ENCODE data around the gene PREX1. TPM values are rescaled to one million over a fixed set of nuclear protein-coding genes. Genes with fewer than 3 reads are reported as not detected.

PREX1 gene
- total and polyA plus RNA-seq, 4 donors = 29.5 to 121 (median 69.3) TPM

DNA sequence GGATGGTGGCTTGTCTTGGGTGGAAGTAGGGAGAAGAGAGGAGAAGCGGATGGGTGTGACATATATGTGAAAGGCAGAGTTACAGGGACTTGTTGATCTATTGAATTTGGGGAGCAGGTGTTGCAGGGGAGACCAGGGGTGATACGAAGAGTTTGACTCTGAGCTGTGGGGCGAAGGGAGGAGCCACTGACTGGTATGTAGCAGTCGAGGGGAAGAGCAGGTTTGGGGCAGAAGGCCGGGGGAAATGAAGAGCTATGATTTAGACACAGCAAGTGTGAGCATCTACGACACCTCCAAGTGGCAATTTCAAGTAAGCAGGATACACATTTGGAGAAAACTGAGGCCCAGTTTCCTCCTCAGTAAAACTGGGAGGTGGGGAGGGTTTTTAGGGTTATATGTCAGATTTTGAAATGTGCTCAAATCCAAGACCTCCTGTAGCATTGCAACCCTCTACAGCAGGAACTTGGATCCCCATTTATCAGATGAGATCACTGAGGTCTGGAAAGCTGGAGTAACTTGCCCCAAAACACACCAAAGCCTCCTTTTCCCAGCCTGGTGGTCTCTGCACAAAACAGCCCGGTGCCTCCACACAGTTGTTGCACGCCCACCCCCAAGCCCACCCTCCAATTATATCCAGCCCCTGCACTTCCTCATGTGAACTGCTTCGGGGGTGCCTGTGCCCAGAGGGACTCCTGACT lies 137.8 kb downstream of the PREX1 start:
- no peak overlapping the region for H3K27ac ChIP-seq (ENCODE audit: low read depth in 1 of 2, low read length in 1 of 2)
- no peak for ATAC-seq (ENCODE audit: insufficient read depth, low FRiP score)
- no peaks in the 10 kb centered on the region for H3K9me3 ChIP-seq (ENCODE audit: control insufficient read depth in 4 of 4, insufficient read depth in 3 of 4, low read length in 3 of 4)
- peaks cover 0 to 28% (median 19%) of the 10 kb centered on the region in 5 donors for H3K4me1 ChIP-seq (ENCODE audit: control insufficient read depth in 5 of 5, insufficient read depth in 5 of 5, low read length in 5 of 5)
- no peak for DNase-seq
- H3K27me3 ChIP-seq (ENCODE audit: control insufficient read depth in 3 of 3, insufficient read depth in 3 of 3, low read length in 2 of 3) = no peaks in the 10 kb centered on the region
- WGBS, 2 donors = 93% methylated on average over 9 of the region's 9 CpGs
- H3K4me3 ChIP-seq = no peak overlapping the region
- TF ChIP-seq, protein P1, sequence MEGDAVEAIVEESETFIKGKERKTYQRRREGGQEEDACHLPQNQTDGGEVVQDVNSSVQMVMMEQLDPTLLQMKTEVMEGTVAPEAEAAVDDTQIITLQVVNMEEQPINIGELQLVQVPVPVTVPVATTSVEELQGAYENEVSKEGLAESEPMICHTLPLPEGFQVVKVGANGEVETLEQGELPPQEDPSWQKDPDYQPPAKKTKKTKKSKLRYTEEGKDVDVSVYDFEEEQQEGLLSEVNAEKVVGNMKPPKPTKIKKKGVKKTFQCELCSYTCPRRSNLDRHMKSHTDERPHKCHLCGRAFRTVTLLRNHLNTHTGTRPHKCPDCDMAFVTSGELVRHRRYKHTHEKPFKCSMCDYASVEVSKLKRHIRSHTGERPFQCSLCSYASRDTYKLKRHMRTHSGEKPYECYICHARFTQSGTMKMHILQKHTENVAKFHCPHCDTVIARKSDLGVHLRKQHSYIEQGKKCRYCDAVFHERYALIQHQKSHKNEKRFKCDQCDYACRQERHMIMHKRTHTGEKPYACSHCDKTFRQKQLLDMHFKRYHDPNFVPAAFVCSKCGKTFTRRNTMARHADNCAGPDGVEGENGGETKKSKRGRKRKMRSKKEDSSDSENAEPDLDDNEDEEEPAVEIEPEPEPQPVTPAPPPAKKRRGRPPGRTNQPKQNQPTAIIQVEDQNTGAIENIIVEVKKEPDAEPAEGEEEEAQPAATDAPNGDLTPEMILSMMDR (IDR thresholded peaks at IDR 0.05; ENCODE audit: control extremely low read depth, extremely low read depth) = no peak
- no peak overlapping the region for H3K9ac ChIP-seq (ENCODE audit: insufficient read depth in 1 of 2, low read length in 2 of 2)
- peaks cover 0 to 18% (median 0%) of the 10 kb centered on the region in 4 donors for H3K36me3 ChIP-seq (ENCODE audit: control insufficient read depth in 4 of 4, insufficient read depth in 4 of 4, low read length in 4 of 4)

DNA sequence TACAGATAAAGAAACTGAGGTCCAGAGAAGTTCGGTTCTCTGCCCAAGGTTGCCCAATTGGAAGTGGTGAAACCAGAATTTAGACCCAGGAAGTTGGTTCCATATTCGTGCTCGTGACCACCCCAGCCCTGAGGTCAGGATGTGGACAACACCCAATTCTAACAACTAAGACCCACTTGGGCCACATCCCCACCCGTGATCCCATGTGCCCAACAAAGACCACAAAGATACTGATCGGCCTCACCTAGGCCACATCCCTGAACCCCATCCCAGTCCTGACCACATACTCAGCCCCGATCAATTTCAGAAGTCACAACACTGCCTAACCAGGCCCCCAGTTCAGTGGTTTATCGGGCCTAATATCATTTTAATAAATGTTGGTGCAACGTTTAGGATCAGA lies 138.4 kb downstream of the PREX1 start:
- DNase-seq (no peak), ATAC-seq (ENCODE audit: insufficient read depth, low FRiP score) (no peak)
- TF ChIP-seq, protein P1 (IDR thresholded peaks at IDR 0.05; ENCODE audit: control extremely low read depth, extremely low read depth) = no peak
- Histone ChIP-seq H3K9me3 (ENCODE audit: control insufficient read depth in 4 of 4, insufficient read depth in 3 of 4, low read length in 3 of 4) (peaks cover 0 to 2% (median 0%) of the 10 kb centered on the region in 4 donors), H3K27ac (ENCODE audit: low read depth in 1 of 2, low read length in 1 of 2) (no peak overlapping the region), H3K27me3 (ENCODE audit: control insufficient read depth in 3 of 3, insufficient read depth in 3 of 3, low read length in 2 of 3) (no peaks in the 10 kb centered on the region), H3K4me1 (ENCODE audit: control insufficient read depth in 5 of 5, insufficient read depth in 5 of 5, low read length in 5 of 5) (peaks cover 0 to 34% (median 25%) of the 10 kb centered on the region in 5 donors), H3K9ac (ENCODE audit: insufficient read depth in 1 of 2, low read length in 2 of 2) (no peak overlapping the region), H3K36me3 (ENCODE audit: control insufficient read depth in 4 of 4, insufficient read depth in 4 of 4, low read length in 4 of 4) (peaks cover 0 to 18% (median 0%) of the 10 kb centered on the region in 4 donors), H3K4me3 (no peak overlapping the region)
- 71 to 72% methylated on average over 8 of the region's 8 CpGs for WGBS, 2 donors

DNA sequence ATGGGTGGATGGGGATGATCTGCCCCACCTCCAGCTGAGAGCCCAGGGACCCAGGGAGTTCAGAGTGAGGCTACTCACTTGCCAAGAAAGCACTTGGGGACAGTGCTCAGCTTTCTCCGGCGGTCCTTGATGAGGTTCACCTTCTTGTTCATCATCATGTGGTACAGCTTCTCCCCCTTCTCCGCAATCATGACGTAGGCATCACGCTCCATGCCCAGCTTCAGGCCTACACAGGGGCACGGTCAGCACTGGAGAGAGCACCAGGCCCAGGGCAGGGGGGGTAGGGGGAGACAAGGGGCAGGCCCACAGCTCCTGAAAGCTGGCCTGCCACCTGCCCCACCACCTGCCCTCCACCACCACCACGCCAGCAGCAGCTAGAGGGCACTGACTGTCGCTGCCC lies 139.2 kb downstream of the PREX1 start:
- H3K4me3 ChIP-seq = no peak overlapping the region
- H3K27ac ChIP-seq (ENCODE audit: low read depth in 1 of 2, low read length in 1 of 2) = no peak overlapping the region
- DNase-seq = no peak
- TF ChIP-seq, protein P1 (IDR thresholded peaks at IDR 0.05; ENCODE audit: control extremely low read depth, extremely low read depth) = no peak
- H3K9me3 ChIP-seq (ENCODE audit: control insufficient read depth in 4 of 4, insufficient read depth in 3 of 4, low read length in 3 of 4) = peaks cover 0 to 2% (median 0%) of the 10 kb centered on the region in 4 donors
- H3K9ac ChIP-seq (ENCODE audit: insufficient read depth in 1 of 2, low read length in 2 of 2) = no peak overlapping the region
- H3K4me1 ChIP-seq (ENCODE audit: control insufficient read depth in 5 of 5, insufficient read depth in 5 of 5, low read length in 5 of 5) = peaks cover 0 to 43% (median 31%) of the 10 kb centered on the region in 5 donors
- H3K36me3 ChIP-seq (ENCODE audit: control insufficient read depth in 4 of 4, insufficient read depth in 4 of 4, low read length in 4 of 4) = peaks cover 0 to 15% (median 0%) of the 10 kb centered on the region in 4 donors
- H3K27me3 ChIP-seq (ENCODE audit: control insufficient read depth in 3 of 3, insufficient read depth in 3 of 3, low read length in 2 of 3) = no peaks in the 10 kb centered on the region
- no peak for ATAC-seq (ENCODE audit: insufficient read depth, low FRiP score)
- WGBS, 2 donors = 97% methylated on average over 7 to 8 of the region's 8 CpGs

Measured in lung (tissue), 12 donors.